ENCODE results near the gene FMN1.

Gene FMN1

DNA sequence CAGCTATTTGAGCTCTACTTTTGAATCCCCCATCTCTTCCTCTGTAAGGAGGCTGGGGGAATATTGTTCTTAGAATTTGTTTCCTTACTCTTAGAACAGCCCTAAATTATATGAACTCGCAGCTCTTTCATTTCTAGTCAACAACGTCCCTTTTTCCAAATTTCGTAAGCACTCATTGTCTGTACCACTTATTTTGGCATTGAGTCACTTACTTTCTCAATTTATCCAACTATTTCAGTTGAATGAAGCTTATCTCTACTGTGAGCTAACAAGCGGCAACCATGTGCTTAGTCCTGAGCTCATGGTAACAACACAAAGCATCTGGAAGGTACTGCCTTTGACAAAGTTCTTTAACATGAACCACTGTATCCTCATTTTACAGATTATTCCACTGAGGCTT is 285.6 kb downstream of the FMN1 start:
- no peak for DNase-seq

DNA sequence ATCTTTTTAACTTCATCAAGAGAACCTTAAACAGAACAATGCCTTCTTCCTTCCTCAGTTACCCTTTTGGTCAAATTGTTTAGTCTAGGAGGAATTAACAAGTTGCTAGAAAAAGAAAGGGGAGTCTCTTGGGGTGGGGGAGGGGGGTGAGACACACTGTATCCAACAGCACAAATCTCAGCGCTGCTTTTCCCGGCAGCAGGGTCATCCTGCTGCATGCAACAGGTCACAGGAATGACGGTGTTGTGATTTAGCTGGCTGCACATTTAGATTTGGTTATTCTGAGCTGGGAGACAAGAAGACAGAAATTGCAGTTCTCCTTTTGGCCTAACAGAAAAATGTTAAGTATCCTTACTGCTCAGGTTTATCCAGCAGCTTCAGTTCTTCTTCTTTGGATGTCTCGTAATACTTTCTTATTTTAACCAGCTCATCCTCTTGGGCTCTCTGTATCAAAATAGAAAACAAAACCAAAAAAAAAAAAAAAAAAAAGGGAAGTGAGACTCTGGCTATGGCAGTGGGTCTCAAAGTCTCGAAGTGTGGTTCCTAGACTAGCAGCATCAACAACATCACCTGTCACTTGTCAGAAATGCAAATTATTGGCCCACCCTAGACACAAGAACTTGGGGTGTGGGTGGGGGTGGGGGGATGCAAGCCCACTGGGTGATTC is 286.2 kb downstream of the FMN1 start:
- DNase-seq: no peak

DNA sequence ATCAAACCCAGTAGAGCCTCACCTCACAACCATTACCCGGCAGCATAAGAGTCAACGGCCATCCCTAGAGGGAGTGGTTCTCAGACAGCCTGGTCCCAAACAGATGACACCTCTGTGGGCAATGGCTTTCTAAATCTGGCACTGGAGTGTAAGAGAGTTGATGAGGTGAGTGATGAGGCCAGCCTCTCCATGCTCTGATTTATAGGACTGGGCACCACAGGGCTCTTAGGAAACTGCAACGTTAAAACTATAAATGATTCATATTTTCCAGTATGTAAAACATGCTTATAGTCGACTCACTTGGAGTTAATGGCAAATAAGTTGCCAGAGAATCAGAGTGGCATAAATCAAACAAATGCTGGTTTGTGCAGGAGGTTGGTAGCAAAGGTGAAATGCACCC is 289.0 kb downstream of the FMN1 start:
- DNase-seq: no peak

DNA sequence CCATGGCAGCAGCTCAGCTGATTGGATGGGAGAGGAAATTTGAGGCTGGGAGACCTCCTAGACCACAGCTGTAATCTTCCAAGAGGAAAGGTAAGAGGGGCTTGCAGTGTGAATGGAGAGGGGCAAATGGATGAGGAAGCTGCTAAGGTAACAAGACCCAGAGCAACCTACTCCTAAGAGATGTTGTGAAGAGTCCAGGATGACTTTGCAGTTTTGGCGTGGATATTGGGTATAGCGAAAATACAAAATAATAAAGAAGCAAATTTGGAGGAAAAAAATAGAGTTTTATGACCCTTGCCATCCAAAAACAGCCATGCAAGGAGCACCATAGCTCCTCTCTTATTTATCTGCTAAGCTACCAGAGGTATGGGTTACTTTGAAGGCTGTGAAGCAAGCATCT is 290.1 kb downstream of the FMN1 start:
- DNase-seq: no peak

GRCh38 chr15:32903591-32904290 is 290.8 kb downstream of the FMN1 start:
- no peak for DNase-seq

DNA sequence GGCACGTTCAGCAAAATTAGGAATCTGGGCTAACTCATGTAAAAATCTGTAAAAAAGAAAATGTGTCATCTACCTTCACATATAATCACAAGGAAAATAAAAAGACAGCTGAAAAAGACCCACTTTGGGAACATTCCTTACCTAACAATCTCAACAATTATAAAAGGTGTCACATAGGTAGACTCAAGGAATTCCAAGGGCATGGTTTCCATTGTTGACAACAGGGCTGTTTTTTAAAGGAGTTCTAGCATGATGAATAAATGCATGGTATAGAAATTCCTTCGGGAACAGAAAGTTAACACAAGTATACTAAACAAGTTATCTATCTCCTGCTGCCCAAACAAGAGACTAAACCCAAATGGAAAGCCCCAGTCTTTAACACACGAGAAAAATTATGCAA is 292.5 kb downstream of the FMN1 start:
- DNase-seq: no peak

GRCh38 chr15:32901192-32901591 is 293.3 kb downstream of the FMN1 start:
- DNase-seq: no peak

DNA sequence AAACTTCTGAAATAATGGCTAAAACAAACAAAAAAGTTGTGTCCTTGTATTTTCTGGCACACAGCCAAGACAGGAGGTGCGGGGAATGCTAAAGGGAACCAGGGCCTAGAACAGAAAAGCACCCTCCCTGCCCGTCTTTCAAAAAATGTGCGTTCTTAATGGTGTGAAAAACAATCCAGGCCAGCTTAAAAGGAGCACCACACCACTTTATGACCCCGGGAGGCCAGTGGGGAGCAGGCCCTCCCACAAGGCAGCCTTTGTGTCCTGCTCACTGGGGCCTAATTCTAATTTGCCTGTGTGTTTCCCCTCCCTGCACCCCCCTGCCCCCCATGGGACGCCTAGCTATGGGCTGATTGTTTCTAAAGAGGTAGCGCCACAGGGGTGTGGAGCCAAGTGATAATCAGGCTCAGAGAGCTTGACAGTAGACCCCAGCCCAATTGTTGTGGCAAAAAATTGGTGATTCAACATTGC is 295.4 kb downstream of the FMN1 start:
- no peak for DNase-seq

- no peak for DNase-seq
These were observed 296.1 kb downstream of the FMN1 start for GRCh38 chr15:32898414-32898813.

- no peak for DNase-seq
These were observed 301.1 kb downstream of the FMN1 start for GRCh38 chr15:32893421-32893820.

DNA sequence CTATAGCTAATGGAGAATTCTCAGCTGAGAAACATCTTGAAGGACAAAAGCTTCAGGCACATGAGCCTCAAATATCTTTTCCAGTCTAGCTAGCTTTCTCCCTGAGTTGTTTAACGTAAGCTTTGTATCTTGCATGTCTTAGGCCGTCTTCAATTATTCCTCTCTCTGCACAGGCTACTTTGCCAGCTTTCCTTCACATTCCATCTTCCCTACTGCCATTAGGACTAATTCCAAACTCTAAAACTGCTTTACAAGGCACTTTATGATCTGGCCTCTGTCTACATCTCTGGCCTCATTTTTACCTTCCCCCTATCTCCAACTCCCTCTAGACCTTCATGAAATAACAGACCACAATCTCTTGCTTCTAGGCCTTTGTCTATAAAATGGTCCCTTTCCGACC is 305.3 kb downstream of the FMN1 start:
- no peak for DNase-seq

GRCh38 chr15:32888221-32888761 is 306.2 kb downstream of the FMN1 start:
- no peak for DNase-seq

- no peak for DNase-seq
These were observed 307.4 kb downstream of the FMN1 start for GRCh38 chr15:32887090-32887489.

GRCh38 chr15:32886459-32886858 is 308.1 kb downstream of the FMN1 start:
- DNase-seq: no peak

GRCh38 chr15:32885713-32886112 is 308.8 kb downstream of the FMN1 start:
- no peak for DNase-seq

DNA sequence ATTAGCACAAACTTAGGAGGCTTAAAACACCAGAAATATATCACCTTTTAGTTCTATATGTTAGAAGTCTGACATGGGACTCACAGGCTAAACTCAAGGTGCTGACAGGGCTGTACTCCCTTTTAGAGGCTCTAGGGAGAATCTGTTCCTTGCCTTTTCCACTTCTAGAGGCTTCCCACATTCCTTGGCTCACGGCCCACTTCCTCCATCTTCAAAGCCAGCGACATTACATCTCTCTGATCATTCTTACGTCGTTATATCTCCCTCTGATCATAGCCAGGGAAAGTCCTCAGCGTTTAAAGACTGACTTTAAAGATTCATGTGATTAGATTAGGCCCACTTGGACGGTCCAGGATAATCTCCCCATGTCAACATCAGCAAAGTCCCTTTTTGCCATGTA is 310.4 kb downstream of the FMN1 start:
- no peak for DNase-seq

DNA sequence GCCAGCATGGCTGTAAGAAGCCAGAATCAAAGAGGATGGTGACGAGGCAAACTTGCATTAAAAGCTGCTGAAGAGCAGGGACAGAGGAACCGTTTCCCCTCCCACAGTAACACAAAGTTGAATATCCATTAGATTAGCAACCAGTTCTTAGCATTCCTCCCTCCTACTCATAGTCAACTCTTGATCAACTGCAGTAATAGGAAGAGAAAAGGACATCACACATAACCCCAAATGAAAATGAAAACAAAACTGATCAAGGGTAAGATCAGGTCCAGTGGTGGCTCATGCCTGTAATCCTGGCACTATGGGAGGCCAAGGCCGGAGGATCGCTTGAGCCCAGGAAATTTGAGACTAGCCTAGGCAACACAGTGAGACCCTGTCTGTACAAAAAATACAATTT is 311.6 kb downstream of the FMN1 start:
- no peak for DNase-seq

GRCh38 chr15:32881528-32881927 is 313.0 kb downstream of the FMN1 start:
- no peak for DNase-seq

GRCh38 chr15:32880642-32881041 is 313.9 kb downstream of the FMN1 start:
- DNase-seq: no peak

- DNase-seq: no peak
These were observed 314.5 kb downstream of the FMN1 start for GRCh38 chr15:32879980-32880379.

- no peak for DNase-seq
These were observed 315.4 kb downstream of the FMN1 start for GRCh38 chr15:32878869-32879805.

DNA sequence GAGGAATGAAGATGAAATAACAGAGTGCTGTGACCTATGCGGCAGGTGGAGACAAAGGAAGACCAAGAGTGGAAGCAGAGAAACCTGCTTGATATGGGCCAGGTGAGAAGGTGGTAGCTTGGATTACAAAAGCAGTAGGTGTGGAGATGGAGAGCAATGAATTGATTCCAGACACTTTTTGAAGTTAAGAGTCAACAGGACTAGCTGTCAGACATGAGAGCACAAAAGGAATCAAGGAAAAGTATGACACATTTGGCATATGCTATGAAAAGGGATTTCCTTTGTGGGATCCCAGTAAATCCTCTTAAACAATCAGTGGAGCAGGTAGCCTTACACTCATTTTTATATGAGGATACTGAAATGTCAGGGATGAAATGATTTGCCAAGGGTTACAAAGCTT is 316.2 kb downstream of the FMN1 start:
- DNase-seq: no peak

- no peak for DNase-seq
These were observed 317.1 kb downstream of the FMN1 start for GRCh38 chr15:32877252-32878019.

Data from NCI-H1048 (cell line).